ENCODE results near the gene DGKI. TPM values are rescaled to one million over a fixed set of nuclear protein-coding genes. Genes with fewer than 3 reads are reported as not detected.
A peak's percentile ranks its signal among the peaks of the same experiment; 100 is the strongest.

DGKI gene
- total RNA-seq, 1 experiment from 2014 or later, result 0.55 TPM

GRCh38 chr7:137816696-137817320, 30.0 kb downstream of the DGKI start:
- Histone ChIP-seq H3K79me1 (ENCODE audit: insufficient read depth, low read depth, low read length, poor library complexity, severe bottlenecking) (no peaks in the 10 kb centered on the region), H3K23me2 (ENCODE audit: insufficient read length, low read depth, low read length, poor library complexity, severe bottlenecking) (no peaks in the 10 kb centered on the region), H2BK20ac (ENCODE audit: low read depth, low read length, poor library complexity, severe bottlenecking) (no peak overlapping the region), H3K56ac (ENCODE audit: insufficient read length, low read depth, low read length) (no peak overlapping the region), H2BK15ac (ENCODE audit: low read depth, low read length) (no peak overlapping the region), H3K79me2 (ENCODE audit: insufficient read depth, low read length) (no peaks in the 10 kb centered on the region), H3K4me1 (ENCODE audit: insufficient read depth, low read length) (peaks cover 6% of the 10 kb centered on the region; the same call in 1 of the 2 replicates), H3K14ac (ENCODE audit: insufficient read depth, low read length) (no peak overlapping the region), H4K8ac (replicated peaks; ENCODE audit: insufficient read length, low read depth, low read length) (no peak overlapping the region), H3K4ac (ENCODE audit: low read depth, low read length) (no peak overlapping the region), H3K4me2 (ENCODE audit: insufficient read depth, insufficient read length, low read length) (no peak overlapping the region), H2BK5ac (ENCODE audit: insufficient read length, low read length) (no peak overlapping the region), H2AK5ac (ENCODE audit: insufficient read length, low read length) (no peak overlapping the region), H3K27ac (ENCODE audit: insufficient read length, low read depth, low read length) (no peak overlapping the region), H2AFZ (ENCODE audit: low read length) (no peak overlapping the region), H3K9ac (ENCODE audit: extremely low read depth, insufficient read length, low read length) (no peak overlapping the region), H2BK120ac (ENCODE audit: low read depth, low read length, poor library complexity, severe bottlenecking) (no peak overlapping the region), H3K18ac (ENCODE audit: insufficient read length, low read depth, low read length) (no peak overlapping the region), H3T11ph (ENCODE audit: low read length) (no peak overlapping the region), H3K23ac (ENCODE audit: insufficient read length, low read depth, low read length) (no peak overlapping the region), H3K9me3 (ENCODE audit: control insufficient read depth, low read depth, low read length) (no peaks in the 10 kb centered on the region), H4K5ac (ENCODE audit: insufficient read length, low read depth, low read length) (no peak overlapping the region), H3K27me3 (ENCODE audit: insufficient read depth, low read length) (no peaks in the 10 kb centered on the region), H4K20me1 (ENCODE audit: control insufficient read depth, insufficient read depth, insufficient read length) (no peaks in the 10 kb centered on the region), H4K91ac (ENCODE audit: insufficient read length, low read depth, low read length) (no peak overlapping the region), H2BK12ac (ENCODE audit: insufficient read length, low read depth, low read length) (no peak overlapping the region)
- DNase-seq, result no peak
- H3K9me3 Mint-ChIP-seq, result no peaks in the 10 kb centered on the region
- no peaks in the 10 kb centered on the region for H3K36me3 Mint-ChIP-seq (ENCODE audit: insufficient read depth in 1 of 3, low read depth in 3 of 3)
- peak; percentile 75 for TF ChIP-seq CTCF (conservative IDR thresholded peaks at IDR 0.05)
- no peaks in the 10 kb centered on the region for H3K27me3 Mint-ChIP-seq (ENCODE audit: low read depth)
- no peak overlapping the region for H3K4me3 Mint-ChIP-seq
- H3K27ac Mint-ChIP-seq, result no peak overlapping the region
- H3K4me1 Mint-ChIP-seq, result peaks cover 35 to 36% of the 10 kb centered on the region in 2 experiments
- WGBS (ENCODE audit: extremely low coverage, insufficient read length, low lambda C conversion rate), result no CpG with 5 or more reads among the region's 5 CpGs
